GM18517 (cell line): ENCODE results near the gene PIP4K2C.
"Not testable (repeated sequence)": the region's sequence is repeated elsewhere in the genome, so short reads cannot be mapped to it uniquely, and the experiment has no call there.

Source experiments
- ATAC-seq: cut with Tn5 transposase; IDR thresholded peaks from one replicate; pipeline ENCODE4 v1.9.1; 2021; ENCODE audit warnings: mild to moderate bottlenecking, moderate library complexity; ENCODE audit not compliant: unreplicated experiment

Gene PIP4K2C

GRCh38 chr12:57584050-57584449 is 6.9 kb upstream of the PIP4K2C start:
- no peak for ATAC-seq

GRCh38 chr12:57584690-57585089 is 6.3 kb upstream of the PIP4K2C start:
- no peak for ATAC-seq

GRCh38 chr12:57585156-57585555 is 5.8 kb upstream of the PIP4K2C start:
- ATAC-seq: no peak

GRCh38 chr12:57586128-57586527 is 4.9 kb upstream of the PIP4K2C start:
- no peak for ATAC-seq

- no peak for ATAC-seq
These were observed 4.1 kb upstream of the PIP4K2C start for GRCh38 chr12:57586832-57587429.

- ATAC-seq: not testable (repeated sequence)
These were observed 1.9 kb upstream of the PIP4K2C start for GRCh38 chr12:57588951-57589610.

GRCh38 chr12:57590479-57590863 is 521 bp upstream of the PIP4K2C start:
- ATAC-seq: peak; percentile 3

- ATAC-seq: no peak
These were observed 862 bp downstream of the PIP4K2C start for GRCh38 chr12:57591782-57592325.

- no peak for ATAC-seq
These were observed 1.7 kb downstream of the PIP4K2C start for GRCh38 chr12:57592551-57593165.

- no peak for ATAC-seq
These were observed 2.2 kb downstream of the PIP4K2C start for GRCh38 chr12:57593187-57593586.

GRCh38 chr12:57600395-57600794 is 9.4 kb downstream of the PIP4K2C start:
- ATAC-seq: no peak

- ATAC-seq: no peak
These were observed 11.6 kb downstream of the PIP4K2C start for GRCh38 chr12:57602544-57602943.

GRCh38 chr12:57603324-57603723 is 12.3 kb downstream of the PIP4K2C start:
- ATAC-seq: no peak

- ATAC-seq: no peak
These were observed 12.9 kb downstream of the PIP4K2C start for GRCh38 chr12:57603815-57604453.

- ATAC-seq: no peak
These were observed 13.5 kb downstream of the PIP4K2C start, which contains the start of gene DTX3 for GRCh38 chr12:57604454-57604991. Gene DTX3 (plus strand): TSS chr12:57604824. CDS start chr12:57606518, 1,694 bp downstream.

GRCh38 chr12:57604992-57605810 is 14.2 kb downstream of the PIP4K2C start:
- no peak for ATAC-seq

- ATAC-seq: no peak
These were observed 14.9 kb downstream of the PIP4K2C start for GRCh38 chr12:57605811-57606311.

GRCh38 chr12:57606399-57606798 is 15.4 kb downstream of the PIP4K2C start:
- ATAC-seq: no peak

GRCh38 chr12:57606821-57607220 is 15.8 kb downstream of the PIP4K2C start:
- ATAC-seq: no peak
